Hepatocyte (in vitro differentiated cells): ENCODE results near the gene SBNO1.
"Not testable (repeated sequence)": the region's sequence is repeated elsewhere in the genome, so short reads cannot be mapped to it uniquely, and the experiment has no call there.

Experiments used
- EZH2 ChIP-seq: fragments of 200-600 bp; sonication (generic); IDR thresholded peaks from 2 replicates; pipeline ENCODE4 v1.6.1; 2016; ENCODE audit warnings: antibody characterized with exemption, mild to moderate bottlenecking, borderline replicate concordance
- EZH2phosphoT487 ChIP-seq: fragments of 200-600 bp; sonication (generic); IDR thresholded peaks from one replicate; pipeline ENCODE4 v1.6.1; 2018; ENCODE audit warnings: antibody characterized with exemption, mild to moderate bottlenecking, low read depth, moderate library complexity; ENCODE audit not compliant: unreplicated experiment, severe bottlenecking
- TF ChIP-seq, protein P1 (sequence below): fragments of 200-600 bp; sonication (generic); IDR thresholded peaks from 2 replicates; pipeline ENCODE4 v1.5.1; 2016; ENCODE audit warnings: antibody characterized with exemption, mild to moderate bottlenecking; ENCODE audit not compliant: poor library complexity

- TF ChIP-seq, protein P1, sequence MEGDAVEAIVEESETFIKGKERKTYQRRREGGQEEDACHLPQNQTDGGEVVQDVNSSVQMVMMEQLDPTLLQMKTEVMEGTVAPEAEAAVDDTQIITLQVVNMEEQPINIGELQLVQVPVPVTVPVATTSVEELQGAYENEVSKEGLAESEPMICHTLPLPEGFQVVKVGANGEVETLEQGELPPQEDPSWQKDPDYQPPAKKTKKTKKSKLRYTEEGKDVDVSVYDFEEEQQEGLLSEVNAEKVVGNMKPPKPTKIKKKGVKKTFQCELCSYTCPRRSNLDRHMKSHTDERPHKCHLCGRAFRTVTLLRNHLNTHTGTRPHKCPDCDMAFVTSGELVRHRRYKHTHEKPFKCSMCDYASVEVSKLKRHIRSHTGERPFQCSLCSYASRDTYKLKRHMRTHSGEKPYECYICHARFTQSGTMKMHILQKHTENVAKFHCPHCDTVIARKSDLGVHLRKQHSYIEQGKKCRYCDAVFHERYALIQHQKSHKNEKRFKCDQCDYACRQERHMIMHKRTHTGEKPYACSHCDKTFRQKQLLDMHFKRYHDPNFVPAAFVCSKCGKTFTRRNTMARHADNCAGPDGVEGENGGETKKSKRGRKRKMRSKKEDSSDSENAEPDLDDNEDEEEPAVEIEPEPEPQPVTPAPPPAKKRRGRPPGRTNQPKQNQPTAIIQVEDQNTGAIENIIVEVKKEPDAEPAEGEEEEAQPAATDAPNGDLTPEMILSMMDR = not testable (repeated sequence)
- not testable (repeated sequence) for TF ChIP-seq EZH2phosphoT487, EZH2
These were observed 3.8 kb upstream of the SBNO1 start for GRCh38 chr12:123368431-123368830.
